ENCODE data around the gene KANK3.
"Not testable (repeated sequence)": the region's sequence is repeated elsewhere in the genome, so short reads cannot be mapped to it uniquely, and the experiment has no call there.

KANK3 gene

GRCh38 chr19:8337728-8338127 lies 5.3 kb downstream of the KANK3 start:
- no peak for ATAC-seq

GRCh38 chr19:8336660-8337059 lies 6.4 kb downstream of the KANK3 start:
- no peak for ATAC-seq

More at GRCh38 chr19:8337728-8338127, 5.3 kb downstream of the KANK3 start:
- no peak for DNase-seq

DNA sequence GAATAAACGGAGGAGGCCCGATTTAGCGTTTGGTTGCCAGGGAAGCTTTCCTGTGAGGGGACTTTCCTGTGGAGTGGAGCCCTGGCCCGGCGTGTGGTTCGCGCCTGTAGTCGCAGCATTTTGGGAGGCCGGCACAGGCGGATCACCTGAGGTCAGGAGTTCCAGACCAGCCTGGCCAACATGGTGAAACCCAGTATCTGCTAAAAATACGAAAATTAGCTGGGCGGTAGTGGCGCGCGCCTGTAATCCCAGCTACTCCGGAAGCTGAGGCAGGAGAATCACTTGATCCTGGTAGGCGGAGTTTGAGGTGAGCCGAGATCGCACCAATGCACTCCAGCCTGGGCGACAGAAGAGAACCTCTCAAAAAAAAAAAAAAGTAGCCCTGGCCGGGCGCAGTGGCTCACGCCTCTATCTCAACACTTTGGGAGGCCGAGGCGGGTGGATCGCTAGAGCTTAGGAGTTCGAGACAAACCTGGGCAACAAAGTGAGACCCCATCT lies 6.9 kb downstream of the KANK3 start:
- ATAC-seq = no peak
- no peak for DNase-seq

More at GRCh38 chr19:8336660-8337059, 6.4 kb downstream of the KANK3 start:
- DNase-seq = no peak

DNA sequence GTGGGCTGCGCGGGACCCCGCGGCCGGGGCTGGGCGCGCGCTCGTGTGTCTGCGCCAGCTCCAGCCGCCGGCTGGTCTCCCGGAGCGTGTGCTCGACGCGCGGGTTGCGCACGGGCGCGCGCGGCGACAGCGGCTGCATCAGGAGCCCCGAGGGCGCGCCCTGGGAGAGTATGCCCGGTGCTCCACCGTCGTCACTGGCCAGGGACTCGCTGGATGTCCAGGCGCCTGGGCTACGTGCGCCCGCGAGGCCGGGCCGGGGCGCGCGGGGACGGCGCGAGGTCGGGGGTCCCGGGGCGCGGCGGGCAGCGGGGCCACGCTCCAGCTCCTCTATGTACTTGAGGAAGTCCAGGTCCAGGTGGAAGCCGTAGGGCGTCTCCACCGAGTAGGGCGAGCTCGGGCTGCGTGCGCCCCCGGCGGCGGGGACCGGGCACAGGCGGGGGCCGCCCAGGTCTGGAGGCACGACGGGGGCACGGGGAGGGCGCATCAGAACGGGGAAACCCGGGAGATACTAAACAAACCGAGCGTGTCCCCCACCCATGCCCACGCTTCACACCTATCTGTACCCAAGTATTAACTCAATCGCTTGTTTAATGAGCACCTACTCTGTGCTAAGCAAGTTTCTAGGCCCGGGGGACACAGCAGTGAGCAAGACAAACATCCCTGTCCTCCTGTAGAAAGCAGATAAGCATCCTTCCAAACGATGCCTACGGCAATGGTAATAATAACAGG lies 7.6 kb downstream of the KANK3 start:
- ATAC-seq (peak; percentile 49), DNase-seq (peak; percentile 46)

DNA sequence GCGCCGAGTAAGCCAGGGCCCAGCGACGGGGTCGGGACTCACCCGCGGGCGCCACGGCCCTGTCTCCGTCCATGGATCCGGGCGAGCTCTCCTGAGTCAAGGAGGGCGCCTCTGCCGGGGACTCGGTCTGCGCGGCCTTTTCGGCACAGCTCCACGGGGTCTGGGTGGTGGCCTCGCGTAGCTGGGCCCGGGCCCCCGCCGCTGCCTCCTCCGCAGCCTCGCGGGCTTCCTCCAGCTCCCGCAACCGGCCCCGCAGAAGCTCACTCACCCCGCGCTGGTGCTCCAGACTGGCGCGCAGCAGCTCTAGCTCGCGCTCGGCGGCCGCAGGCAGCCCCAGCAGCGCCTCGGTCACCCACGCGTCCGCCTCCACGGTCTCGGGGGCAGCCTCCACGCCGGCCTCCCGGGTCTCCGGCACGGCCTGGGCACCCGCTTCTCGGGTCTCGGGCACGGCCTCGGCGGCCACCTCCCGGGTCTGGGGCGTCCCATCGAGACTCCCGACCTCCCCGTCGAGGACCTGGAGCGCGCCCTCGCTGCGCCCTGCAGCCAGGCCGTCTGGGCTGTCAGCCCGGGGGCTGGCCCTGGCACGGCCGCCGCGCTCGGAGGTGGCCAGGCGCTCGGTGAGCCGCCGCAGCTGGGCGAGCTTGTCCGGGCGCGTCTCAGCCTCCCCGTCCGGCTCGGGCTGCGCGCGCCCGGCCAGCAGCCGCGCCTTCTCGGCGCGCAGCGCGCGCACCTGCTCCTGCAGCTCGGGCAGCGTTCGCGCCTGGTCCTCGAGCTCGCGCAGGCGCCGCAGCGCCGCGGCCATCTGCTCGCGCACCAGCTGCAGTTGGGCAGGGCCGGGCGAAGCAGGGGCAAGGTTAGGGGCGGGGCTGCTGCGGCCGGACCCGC lies 8.4 kb downstream of the KANK3 start:
- ATAC-seq (peak; percentile 66), DNase-seq (peak; percentile 51)

GRCh38 chr19:8333767-8334457 lies 9.2 kb downstream of the KANK3 start:
- no peak for ATAC-seq
- DNase-seq = no peak

DNA sequence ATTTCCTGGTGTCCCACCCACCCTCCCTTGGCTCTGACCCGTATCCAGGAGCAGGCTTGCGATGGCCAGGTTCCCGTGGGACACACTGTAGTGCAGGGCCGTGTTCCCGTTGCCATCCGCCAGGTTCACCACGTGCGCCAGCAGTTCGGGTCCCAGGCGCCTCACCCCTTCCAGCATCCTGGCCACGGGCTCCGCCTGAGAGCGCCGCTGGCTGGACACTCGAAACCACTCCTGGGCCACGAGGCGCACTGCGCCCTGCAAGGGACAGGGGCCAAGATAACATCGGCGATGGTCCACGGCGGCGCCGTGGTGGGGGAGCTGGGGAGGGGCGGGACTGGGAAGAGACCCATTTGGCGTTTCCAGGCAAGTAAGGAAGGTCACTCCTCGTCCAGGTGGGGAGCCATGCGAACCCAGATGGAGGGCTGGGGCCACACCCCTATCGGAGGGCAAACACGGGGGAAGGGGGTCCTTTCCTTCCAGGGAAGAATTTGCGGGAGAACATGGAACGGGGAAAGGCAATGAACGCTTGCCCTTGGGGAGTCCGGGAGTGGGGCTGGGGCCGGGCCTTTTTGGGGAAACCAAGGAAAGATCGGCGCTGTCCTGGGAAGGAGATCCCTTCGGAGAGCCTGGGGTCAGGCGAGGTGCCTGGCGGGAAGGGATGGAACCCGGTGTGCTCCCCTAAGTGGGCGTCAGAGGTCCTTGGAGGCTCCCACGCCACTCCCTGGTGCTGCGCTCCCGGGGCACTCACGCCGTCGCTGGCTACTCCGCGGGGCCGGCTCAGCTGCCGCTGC lies 9.9 kb downstream of the KANK3 start:
- ATAC-seq (no peak), DNase-seq (no peak)

- ATAC-seq = no peak
- DNase-seq = no peak
Observed at GRCh38 chr19:8331263-8331845, 11.7 kb downstream of the KANK3 start.

GRCh38 chr19:8329996-8330395 lies 13.1 kb downstream of the KANK3 start:
- ATAC-seq (no peak), DNase-seq (no peak)

- ATAC-seq (no peak), DNase-seq (no peak)
Observed at GRCh38 chr19:8325454-8325853, 17.6 kb downstream of the KANK3 start.

- DNase-seq (no peak), ATAC-seq (no peak)
Observed at GRCh38 chr19:8324186-8325050, 18.6 kb downstream of the KANK3 start.

DNA sequence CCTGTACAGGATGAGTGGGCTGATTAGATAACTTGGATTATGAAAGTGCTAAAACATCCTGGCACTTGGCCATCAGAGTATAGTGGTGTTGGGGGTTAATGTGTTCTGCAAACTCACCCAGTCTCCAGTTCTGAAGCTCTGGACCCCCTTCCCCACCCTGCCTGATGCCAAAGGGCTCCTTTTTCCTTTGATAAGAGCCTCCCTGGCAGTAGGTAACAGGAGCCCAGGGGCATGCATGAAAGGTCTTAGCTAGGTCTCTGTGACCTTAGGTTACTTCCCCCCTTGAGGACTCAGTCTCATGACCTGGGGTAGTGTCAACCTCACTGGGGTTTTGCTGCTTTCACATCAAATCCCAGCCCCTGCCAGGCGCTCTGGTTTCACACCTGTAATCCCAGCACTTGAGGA lies 19.3 kb downstream of the KANK3 start:
- DNase-seq (no peak), ATAC-seq (no peak)

GRCh38 chr19:8322638-8322997 lies 20.4 kb downstream of the KANK3 start:
- DNase-seq (no peak), ATAC-seq (no peak)

DNA sequence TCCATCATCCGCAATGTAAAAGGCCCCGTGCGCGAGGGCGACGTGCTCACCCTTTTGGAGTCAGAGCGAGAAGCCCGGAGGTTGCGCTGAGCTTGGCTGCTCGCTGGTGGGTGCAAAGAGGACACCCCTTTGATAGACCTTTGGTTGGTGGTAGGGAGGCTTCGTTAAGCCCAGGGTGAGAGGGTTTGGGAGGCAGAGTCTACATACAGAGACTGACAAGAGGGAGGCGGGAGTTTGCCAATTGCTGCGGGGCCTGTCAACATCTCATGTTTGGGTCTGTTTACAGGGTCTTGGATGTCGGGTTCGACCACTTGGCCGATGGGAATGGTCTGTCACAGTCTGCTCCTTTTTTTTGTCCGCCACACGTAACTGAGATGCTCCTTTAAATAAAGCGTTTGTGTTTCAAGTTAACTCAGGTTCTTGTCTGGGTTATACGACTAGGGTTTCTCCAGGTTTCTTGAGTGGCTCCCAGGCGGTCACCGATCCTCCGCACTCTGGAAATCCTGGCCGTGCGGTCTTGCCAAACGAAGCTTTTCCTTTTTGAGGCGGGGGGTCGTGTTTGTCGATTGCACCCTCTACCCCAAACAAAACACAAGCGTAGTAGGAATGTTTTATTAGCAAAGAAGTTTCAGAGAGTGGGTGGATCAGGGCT lies 20.9 kb downstream of the KANK3 start:
- no peak for DNase-seq

GRCh38 chr19:8321067-8321985 lies 21.7 kb downstream of the KANK3 start, which contains the start of the genes NDUFA7 and RPS28:
NDUFA7 (minus strand) TSS chr19:8321375; CDS start chr19:8321358, 17 bp downstream.
RPS28 (plus strand) TSS chr19:8321496; CDS start chr19:8321531, 35 bp downstream.
- DNase-seq = peak; percentile 96
- peak; percentile 91 for ATAC-seq

More for the DNA sequence above, 20.9 kb downstream of the KANK3 start:
- no peak for ATAC-seq

- ATAC-seq (peak; percentile 8), DNase-seq (no peak)
Observed at GRCh38 chr19:8320564-8321066, 22.4 kb downstream of the KANK3 start.

DNA sequence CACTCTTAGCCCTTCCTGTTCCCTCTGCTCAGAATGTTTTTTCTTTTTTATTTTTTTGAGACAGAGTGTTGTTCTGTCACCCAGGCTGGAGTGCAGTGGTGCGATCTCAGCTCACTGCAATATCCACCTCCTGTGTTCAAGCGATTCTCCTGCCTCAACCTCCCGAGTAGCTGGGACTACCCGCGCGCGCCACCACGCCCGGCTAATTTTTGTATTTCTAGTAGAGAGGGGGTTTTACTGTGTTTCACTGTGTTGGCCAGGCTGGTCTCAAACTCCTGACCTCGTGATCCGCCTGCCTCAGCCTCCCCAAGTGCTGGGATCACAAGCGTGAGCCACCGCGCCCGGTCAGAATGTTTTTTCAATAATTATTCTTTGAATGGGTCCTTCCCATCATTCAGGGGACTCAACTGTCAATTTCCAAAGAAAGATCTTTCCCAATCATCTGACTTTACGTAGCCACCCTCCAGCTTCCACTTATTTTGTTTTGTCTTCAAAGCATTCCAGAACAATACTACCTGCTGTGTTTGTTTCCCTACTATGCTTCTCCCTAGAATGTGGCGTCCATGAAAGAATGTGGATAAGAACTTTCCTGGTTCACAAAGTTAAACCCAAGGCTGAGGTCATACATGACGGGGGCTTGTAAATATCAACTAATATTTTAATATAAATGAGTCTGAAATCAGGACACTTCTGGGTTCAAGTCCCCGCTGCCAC lies 23.1 kb downstream of the KANK3 start:
- no peak for DNase-seq
- no peak for ATAC-seq

GRCh38 chr19:8318835-8319234 lies 24.2 kb downstream of the KANK3 start:
- DNase-seq, ATAC-seq: not testable (repeated sequence)

Data from stimulated activated naive CD8-positive, alpha-beta T cell treated with anti-CD3 and anti-CD28 coated beads, Interleukin-15, Interleukin-2, amounts not matched to agents 100 U/mL and 50 U/mL, for 24 hours (primary cell).